ENCODE results near the gene SORCS2. TPM values are rescaled to one million over a fixed set of nuclear protein-coding genes. Genes with fewer than 3 reads are reported as not detected.

SORCS2 gene
- total RNA-seq, 2 donors from 2014 or later: not detected

DNA sequence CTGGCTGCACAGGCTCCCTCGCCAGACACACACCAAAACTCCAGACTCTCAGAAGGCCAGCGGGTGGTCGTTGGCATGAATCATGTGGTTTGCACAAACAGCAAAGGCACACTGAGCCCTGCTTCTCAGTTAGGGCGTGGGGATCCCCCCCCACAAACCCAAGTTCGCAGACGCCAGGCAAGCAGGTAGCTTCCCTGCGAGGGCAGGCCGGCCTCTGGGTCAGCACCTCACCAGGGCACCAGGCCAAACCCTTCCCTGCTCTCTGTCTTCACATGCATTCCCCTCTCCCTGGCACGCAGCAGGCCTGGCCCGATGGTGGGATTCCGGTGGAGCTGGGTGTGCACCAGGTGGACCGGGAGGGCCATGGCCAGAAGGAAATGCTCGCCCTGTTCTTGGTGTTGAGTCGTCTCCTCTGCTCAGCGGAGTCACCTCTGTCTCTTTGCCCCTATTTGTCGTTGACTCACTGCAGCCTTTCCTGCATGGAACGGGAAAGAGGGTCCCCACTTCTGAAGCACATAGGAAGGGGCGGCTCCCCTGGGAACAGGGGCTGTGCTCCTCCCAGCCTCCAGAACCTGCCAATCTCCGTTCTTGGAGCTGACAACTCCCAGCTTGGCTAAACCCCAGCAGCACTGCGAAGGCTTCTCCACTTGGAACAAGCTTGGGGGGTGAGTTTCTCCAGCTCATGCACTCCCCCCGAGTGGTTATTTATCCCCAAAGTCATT, 51.4 kb downstream of the SORCS2 start:
- DNase-seq: no peak
- Mint-ChIP-seq H3K27me3 (peaks cover 19% of the 10 kb centered on the region), H3K4me1 (peaks cover 2% of the 10 kb centered on the region), H3K27ac (no peak overlapping the region), H3K36me3 (ENCODE audit: low read depth) (no peaks in the 10 kb centered on the region), H3K4me3 (no peak overlapping the region)
- H3K9me3 ChIP-seq (ENCODE audit: control insufficient read depth, low read length, poor library complexity, severe bottlenecking): no peaks in the 10 kb centered on the region
- ATAC-seq: no peak

DNA sequence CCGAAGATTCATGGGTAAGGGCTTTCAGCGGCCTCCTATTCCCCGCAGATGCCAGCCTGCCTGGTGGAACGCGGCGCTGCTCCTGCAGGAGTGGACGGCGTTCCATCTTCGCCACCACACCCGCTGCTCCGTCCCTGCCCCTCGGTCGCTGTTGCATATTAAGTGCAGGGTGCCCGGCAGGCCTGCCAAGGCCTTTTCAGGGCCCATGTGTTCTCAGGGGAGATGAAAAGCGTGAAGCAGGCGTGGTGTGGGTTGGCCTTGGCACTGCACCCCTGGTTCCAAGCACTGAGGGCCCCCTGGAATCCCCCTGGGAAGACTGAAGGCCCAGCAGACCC, 52.0 kb downstream of the SORCS2 start:
- Mint-ChIP-seq H3K36me3 (ENCODE audit: low read depth) (no peaks in the 10 kb centered on the region), H3K4me3 (no peak overlapping the region), H3K27me3 (peaks cover 19% of the 10 kb centered on the region), H3K27ac (no peak overlapping the region), H3K4me1 (peaks cover 2% of the 10 kb centered on the region)
- ATAC-seq: no peak
- H3K9me3 ChIP-seq (ENCODE audit: control insufficient read depth, low read length, poor library complexity, severe bottlenecking): no peaks in the 10 kb centered on the region
- no peak for DNase-seq

GRCh38 chr4:7244751-7245320, 52.5 kb downstream of the SORCS2 start:
- H3K36me3 Mint-ChIP-seq (ENCODE audit: low read depth): no peaks in the 10 kb centered on the region
- no peak overlapping the region for H3K4me3 Mint-ChIP-seq
- no peak for DNase-seq
- ATAC-seq: no peak
- peaks cover 2% of the 10 kb centered on the region for H3K4me1 Mint-ChIP-seq
- peaks cover 15% of the 10 kb centered on the region for H3K27me3 Mint-ChIP-seq
- H3K27ac Mint-ChIP-seq: no peak overlapping the region
- no peaks in the 10 kb centered on the region for H3K9me3 ChIP-seq (ENCODE audit: control insufficient read depth, low read length, poor library complexity, severe bottlenecking)

- no peaks in the 10 kb centered on the region for H3K36me3 Mint-ChIP-seq (ENCODE audit: low read depth)
- DNase-seq: no peak
- no peaks in the 10 kb centered on the region for H3K9me3 ChIP-seq (ENCODE audit: control insufficient read depth, low read length, poor library complexity, severe bottlenecking)
- H3K4me1 Mint-ChIP-seq: peaks cover 1% of the 10 kb centered on the region
- H3K27ac Mint-ChIP-seq: no peak overlapping the region
- H3K4me3 Mint-ChIP-seq: no peak overlapping the region
- ATAC-seq: no peak
- peaks cover 8% of the 10 kb centered on the region for H3K27me3 Mint-ChIP-seq
These were observed 55.2 kb downstream of the SORCS2 start for GRCh38 chr4:7247521-7247920.

- Mint-ChIP-seq H3K27ac (no peak overlapping the region), H3K4me3 (no peak overlapping the region), H3K36me3 (ENCODE audit: low read depth) (no peaks in the 10 kb centered on the region), H3K27me3 (peaks cover 5% of the 10 kb centered on the region), H3K4me1 (no peaks in the 10 kb centered on the region)
- ATAC-seq (no peak), DNase-seq (no peak)
- H3K9me3 ChIP-seq (ENCODE audit: control insufficient read depth, low read length, poor library complexity, severe bottlenecking): no peaks in the 10 kb centered on the region
These were observed 55.6 kb downstream of the SORCS2 start for GRCh38 chr4:7247946-7248345.

- Mint-ChIP-seq H3K27ac (no peak overlapping the region), H3K4me1 (no peaks in the 10 kb centered on the region), H3K36me3 (ENCODE audit: low read depth) (no peaks in the 10 kb centered on the region), H3K4me3 (no peak overlapping the region), H3K27me3 (peaks cover 9% of the 10 kb centered on the region)
- no peak for DNase-seq
- no peaks in the 10 kb centered on the region for H3K9me3 ChIP-seq (ENCODE audit: control insufficient read depth, low read length, poor library complexity, severe bottlenecking)
- ATAC-seq: no peak
These were observed 56.5 kb downstream of the SORCS2 start for GRCh38 chr4:7248857-7249256.

DNA sequence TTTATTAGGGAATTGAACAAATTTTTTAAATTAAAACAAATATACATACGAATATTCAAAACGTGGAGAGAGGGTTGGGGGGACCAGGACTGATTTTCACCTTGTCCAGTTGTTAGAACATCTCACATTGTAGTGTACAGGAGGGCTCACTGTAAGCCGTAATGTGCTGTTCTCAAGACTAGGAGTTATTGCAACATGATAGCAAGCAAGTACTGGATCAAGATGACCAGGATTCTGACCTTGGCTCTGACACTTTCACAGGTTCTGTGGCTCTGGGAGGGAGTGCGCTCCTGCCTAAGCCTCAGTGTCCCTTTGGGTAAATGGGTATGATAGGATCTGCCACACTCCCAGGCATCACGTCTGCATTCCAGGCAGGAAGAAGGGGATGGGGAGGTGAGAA, 59.0 kb downstream of the SORCS2 start:
- no peak for DNase-seq
- H3K27ac Mint-ChIP-seq: no peak overlapping the region
- H3K9me3 ChIP-seq (ENCODE audit: control insufficient read depth, low read length, poor library complexity, severe bottlenecking): no peaks in the 10 kb centered on the region

GRCh38 chr4:7252051-7252450, 59.7 kb downstream of the SORCS2 start:
- no peak overlapping the region for H3K27ac Mint-ChIP-seq
- H3K27me3 Mint-ChIP-seq: peaks cover 26% of the 10 kb centered on the region
- H3K9me3 ChIP-seq (ENCODE audit: control insufficient read depth, low read length, poor library complexity, severe bottlenecking): no peaks in the 10 kb centered on the region
- H3K36me3 Mint-ChIP-seq (ENCODE audit: low read depth): no peaks in the 10 kb centered on the region
- no peak for DNase-seq
- ATAC-seq: no peak
- H3K4me3 Mint-ChIP-seq: no peak overlapping the region
- no peaks in the 10 kb centered on the region for H3K4me1 Mint-ChIP-seq

More for the DNA sequence above, 59.0 kb downstream of the SORCS2 start:
- no peaks in the 10 kb centered on the region for H3K36me3 Mint-ChIP-seq (ENCODE audit: low read depth)
- no peak for ATAC-seq
- H3K4me1 Mint-ChIP-seq: no peaks in the 10 kb centered on the region
- no peak overlapping the region for H3K4me3 Mint-ChIP-seq
- H3K27me3 Mint-ChIP-seq: peaks cover 19% of the 10 kb centered on the region

DNA sequence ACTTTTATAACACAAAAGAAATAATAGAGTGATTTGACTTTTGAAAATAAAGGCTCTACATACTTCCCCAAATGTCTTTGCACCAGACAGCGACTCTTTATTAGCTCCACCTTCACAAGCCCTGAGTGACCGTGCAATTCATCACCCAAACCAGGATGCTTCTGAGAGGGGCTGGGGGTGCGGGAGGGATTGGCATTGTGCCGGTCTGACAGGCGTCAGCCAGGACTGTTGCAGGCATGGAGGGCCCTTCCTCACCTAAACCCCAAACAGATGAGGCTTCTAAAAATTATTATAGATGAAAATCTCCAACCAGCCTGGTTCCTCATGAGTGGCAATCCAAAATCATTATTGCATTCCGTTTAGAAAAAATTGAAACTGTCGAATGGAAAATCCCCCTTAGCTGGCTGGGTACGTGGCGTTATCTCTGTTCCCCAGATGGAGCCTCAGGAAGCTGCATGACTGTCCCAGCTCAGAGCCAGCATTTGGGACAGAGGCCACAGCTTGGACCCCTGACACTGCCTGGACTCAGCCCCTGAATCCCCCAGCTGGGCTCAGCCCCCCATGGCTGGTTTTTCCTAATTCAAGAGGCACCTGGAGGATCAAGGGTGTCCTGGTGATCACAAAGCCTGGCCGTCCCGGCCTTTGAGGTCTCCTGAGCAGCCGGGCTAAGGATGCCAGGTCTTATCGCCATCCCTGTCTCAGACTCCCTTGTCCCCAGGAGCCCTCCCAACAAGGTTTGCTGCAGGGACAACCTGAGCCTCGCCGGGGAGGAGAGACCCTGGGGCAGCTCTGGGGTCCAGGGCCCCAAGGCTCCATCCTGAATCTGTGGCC, 60.4 kb downstream of the SORCS2 start:
- peaks cover 29% of the 10 kb centered on the region for H3K27me3 Mint-ChIP-seq
- DNase-seq (no peak), ATAC-seq (no peak)
- H3K4me3 Mint-ChIP-seq: no peak overlapping the region
- no peaks in the 10 kb centered on the region for H3K36me3 Mint-ChIP-seq (ENCODE audit: low read depth)
- H3K27ac Mint-ChIP-seq: no peak overlapping the region
- no peaks in the 10 kb centered on the region for H3K9me3 ChIP-seq (ENCODE audit: control insufficient read depth, low read length, poor library complexity, severe bottlenecking)
- no peaks in the 10 kb centered on the region for H3K4me1 Mint-ChIP-seq

DNA sequence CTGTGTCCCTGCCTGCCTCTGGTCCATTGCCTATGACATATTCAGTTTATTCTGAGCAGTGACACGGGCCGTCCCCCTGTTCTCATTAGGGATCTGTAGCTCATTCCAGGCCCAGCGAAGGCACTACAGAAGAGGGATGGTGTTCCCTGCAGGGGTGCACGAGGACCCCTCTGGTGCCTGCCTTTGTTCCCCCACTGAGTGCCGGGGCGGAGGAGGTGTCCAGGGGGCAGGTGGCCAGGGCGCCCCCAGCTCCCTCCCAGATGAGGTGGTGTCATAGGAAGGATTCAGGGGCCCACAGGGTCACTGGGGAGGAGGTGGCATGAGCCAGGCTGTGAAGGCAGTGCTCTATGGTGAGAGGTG, 61.0 kb downstream of the SORCS2 start:
- Mint-ChIP-seq H3K27me3 (peaks cover 29% of the 10 kb centered on the region), H3K27ac (no peak overlapping the region), H3K4me3 (no peak overlapping the region), H3K4me1 (no peaks in the 10 kb centered on the region), H3K36me3 (ENCODE audit: low read depth) (no peaks in the 10 kb centered on the region)
- ATAC-seq (no peak), DNase-seq (no peak)
- H3K9me3 ChIP-seq (ENCODE audit: control insufficient read depth, low read length, poor library complexity, severe bottlenecking): no peaks in the 10 kb centered on the region

- DNase-seq (no peak), ATAC-seq (no peak)
- Mint-ChIP-seq H3K4me3 (no peak overlapping the region), H3K27ac (no peak overlapping the region), H3K4me1 (no peaks in the 10 kb centered on the region), H3K27me3 (peaks cover 29% of the 10 kb centered on the region), H3K36me3 (ENCODE audit: low read depth) (no peaks in the 10 kb centered on the region)
- H3K9me3 ChIP-seq (ENCODE audit: control insufficient read depth, low read length, poor library complexity, severe bottlenecking): no peaks in the 10 kb centered on the region
These were observed 61.5 kb downstream of the SORCS2 start for GRCh38 chr4:7253837-7254236.

DNA sequence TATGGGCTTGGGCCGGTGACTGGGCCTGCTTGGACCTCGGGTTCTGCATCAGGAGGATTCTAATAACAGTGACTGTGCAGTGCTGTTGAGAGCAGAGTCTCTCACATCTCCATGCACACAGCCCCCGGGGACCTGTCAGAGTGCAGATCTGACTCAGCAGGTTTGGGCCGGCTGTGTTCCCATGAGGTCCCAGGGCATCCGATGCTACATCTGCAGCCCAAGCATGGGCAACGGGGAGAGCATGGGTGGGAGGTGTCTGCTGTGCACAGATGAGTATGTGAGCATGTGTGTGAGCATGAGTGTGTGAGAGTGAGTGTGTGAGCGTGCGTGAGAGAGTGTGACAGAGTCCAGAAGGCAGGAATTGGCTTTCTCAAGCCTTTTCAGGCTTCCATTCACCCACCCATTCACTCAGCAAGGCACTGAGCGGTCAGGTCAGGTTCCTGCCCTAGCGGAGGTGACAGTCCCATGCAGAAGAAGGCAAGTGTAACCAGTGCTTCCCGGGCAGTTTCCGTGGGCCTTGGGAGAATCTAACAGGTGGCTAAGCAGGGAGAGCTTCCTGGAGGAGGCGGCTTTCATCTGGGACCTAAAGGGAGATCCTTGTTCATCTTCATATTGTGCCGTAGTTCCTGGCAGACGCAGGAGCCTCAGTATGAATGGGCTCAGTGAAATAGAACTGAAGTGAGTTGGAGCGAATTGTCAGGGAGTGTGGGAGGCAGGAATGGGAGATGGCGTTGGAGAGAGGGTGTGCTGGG, 62.6 kb downstream of the SORCS2 start:
- no peak for ATAC-seq
- Mint-ChIP-seq H3K4me3 (no peak overlapping the region), H3K27me3 (peaks cover 33% of the 10 kb centered on the region), H3K27ac (no peak overlapping the region), H3K36me3 (ENCODE audit: low read depth) (no peaks in the 10 kb centered on the region), H3K4me1 (no peaks in the 10 kb centered on the region)
- DNase-seq: no peak
- H3K9me3 ChIP-seq (ENCODE audit: control insufficient read depth, low read length, poor library complexity, severe bottlenecking): no peaks in the 10 kb centered on the region

- Mint-ChIP-seq H3K27me3 (peaks cover 33% of the 10 kb centered on the region), H3K4me3 (no peak overlapping the region), H3K4me1 (no peaks in the 10 kb centered on the region), H3K27ac (no peak overlapping the region), H3K36me3 (ENCODE audit: low read depth) (no peaks in the 10 kb centered on the region)
- ATAC-seq: no peak
- no peaks in the 10 kb centered on the region for H3K9me3 ChIP-seq (ENCODE audit: control insufficient read depth, low read length, poor library complexity, severe bottlenecking)
- no peak for DNase-seq
These were observed 63.1 kb downstream of the SORCS2 start for GRCh38 chr4:7255488-7255881.

Data from T-helper 17 cell (primary cell).